ENCODE data around the gene CYGB. TPM values are rescaled to one million over a fixed set of nuclear protein-coding genes. Genes with fewer than 3 reads are reported as not detected.

CYGB gene
- total RNA-seq, 2 experiments from 2014 or later, result not detected

DNA sequence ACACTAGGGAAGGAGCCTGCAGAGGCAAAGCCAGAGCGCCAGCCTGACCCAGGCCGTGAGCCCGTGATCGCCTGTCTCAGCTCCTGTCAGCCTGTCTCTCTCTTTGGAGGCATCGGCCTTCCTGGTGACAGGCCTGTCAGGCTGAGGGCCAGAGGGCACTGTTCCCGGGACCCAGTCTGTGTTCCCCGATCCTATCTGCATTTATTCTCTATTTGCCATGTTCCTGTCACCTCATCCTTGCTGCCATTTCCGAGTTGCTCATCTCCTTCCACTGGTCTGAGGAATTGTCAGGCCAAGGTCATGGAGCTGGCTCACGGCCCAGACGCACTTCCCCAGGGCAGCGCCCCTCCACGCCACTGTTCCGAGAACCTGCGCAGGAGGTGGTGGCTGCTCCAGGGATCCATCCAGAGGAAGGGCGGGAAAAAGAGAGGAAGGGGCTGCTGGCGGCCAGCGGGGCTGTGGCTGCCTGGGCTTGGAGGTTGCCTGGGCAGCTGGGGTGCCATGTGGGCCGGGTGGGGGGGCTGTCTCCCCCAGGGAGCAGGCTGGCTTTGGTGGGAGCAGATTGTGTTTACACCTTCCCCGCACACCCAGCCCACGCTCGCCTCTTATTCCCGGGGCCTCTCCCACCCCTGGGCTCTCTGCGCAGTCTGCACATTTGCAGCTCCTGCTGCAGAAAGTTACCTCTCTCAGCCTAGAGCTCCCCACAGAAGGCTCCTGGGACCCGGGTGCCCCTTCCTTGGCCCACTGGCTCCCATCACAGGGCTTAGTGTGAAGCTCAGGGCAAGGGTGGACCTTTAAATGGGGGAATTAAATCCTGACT, 7.2 kb upstream of the CYGB start:
- Mint-ChIP-seq H3K36me3 (no peaks in the 10 kb centered on the region), H3K27ac (no peak overlapping the region), H3K9me3 (ENCODE audit: low read depth) (no peaks in the 10 kb centered on the region), H3K27me3 (peaks cover 30% of the 10 kb centered on the region), H3K4me3 (no peak overlapping the region), H3K4me1 (peaks cover 2% of the 10 kb centered on the region)
- no peak for ATAC-seq
- CTCF ChIA-PET, result interaction anchor here (0.8 to 6.4 kb wide), 7 partner anchors 7 to 80 kb away, joined by 3 to 77 read pairs (median 15); no protein-coding TSS in a partner anchor
- no peak for DNase-seq

DNA sequence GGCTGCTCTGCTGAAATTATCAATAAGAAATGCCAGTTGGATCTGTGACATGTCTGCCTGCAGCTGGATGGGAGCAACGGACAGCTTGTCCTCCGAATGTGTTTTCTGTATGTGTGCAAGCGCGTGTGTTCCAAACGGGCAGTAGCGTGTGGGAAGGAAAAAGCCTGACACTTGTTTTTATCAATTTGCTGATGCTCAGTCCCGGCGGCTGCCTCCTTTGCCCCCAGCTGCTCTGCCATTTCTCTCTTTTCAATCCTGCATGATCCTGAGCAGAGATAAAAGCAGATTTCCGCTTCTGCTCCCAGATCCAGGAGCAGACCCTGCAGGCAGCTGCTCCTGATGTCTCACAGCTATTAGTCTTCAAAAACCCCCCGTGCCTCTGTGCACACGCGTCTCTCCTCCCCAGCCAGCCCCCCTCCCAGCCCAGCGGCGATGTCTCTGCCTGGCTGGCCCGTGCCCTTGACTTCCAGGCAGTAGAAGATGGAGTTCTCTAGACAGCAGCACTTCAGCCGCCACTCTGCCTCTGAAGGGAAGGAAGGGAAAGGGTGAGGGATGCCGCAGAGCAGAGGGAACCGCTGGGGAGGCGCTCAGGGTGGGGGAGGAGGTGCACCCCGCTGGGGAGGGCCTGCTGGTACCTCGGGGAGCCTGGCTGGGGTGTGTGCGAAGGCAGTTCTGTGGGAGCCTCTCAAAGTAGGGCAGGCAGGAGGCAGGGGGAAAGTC, 6.5 kb upstream of the CYGB start:
- CTCF ChIA-PET, result interaction anchor here (1.0 to 6.4 kb wide), 6 partner anchors 8 to 80 kb away, joined by 3 to 77 read pairs (median 6); no protein-coding TSS in a partner anchor
- peaks cover 2% of the 10 kb centered on the region for H3K4me1 Mint-ChIP-seq
- H3K27me3 Mint-ChIP-seq, result peaks cover 37% of the 10 kb centered on the region
- no peaks in the 10 kb centered on the region for H3K36me3 Mint-ChIP-seq
- DNase-seq, result no peak
- H3K27ac Mint-ChIP-seq, result no peak overlapping the region
- H3K4me3 Mint-ChIP-seq, result no peak overlapping the region
- ATAC-seq, result no peak
- no peaks in the 10 kb centered on the region for H3K9me3 Mint-ChIP-seq (ENCODE audit: low read depth)

DNA sequence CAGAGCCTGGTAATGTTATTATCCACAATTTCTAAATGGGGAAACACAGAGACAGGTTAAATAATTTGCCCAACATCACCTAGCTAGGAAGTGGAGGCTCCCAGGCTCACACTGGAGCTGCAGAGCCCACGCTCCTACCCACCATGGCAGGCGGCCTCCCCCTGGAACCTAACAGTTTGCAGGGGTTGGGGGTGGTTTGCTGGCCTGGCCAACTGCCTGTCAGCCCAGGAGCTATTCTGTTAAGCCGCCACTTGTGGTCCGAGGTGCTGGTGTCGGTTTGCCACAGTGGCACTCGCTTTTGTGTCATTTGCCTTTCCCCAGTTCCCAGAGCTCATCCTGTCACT, 5.9 kb upstream of the CYGB start:
- Mint-ChIP-seq H3K9me3 (ENCODE audit: low read depth) (no peaks in the 10 kb centered on the region), H3K36me3 (no peaks in the 10 kb centered on the region), H3K27me3 (peaks cover 43% of the 10 kb centered on the region), H3K4me3 (no peak overlapping the region), H3K27ac (no peak overlapping the region), H3K4me1 (peaks cover 2% of the 10 kb centered on the region)
- no peak for DNase-seq
- CTCF ChIA-PET, result interaction anchor here (0.7 to 6.4 kb wide), 7 partner anchors 8 to 513 kb away, joined by 3 to 77 read pairs (median 3); no protein-coding TSS in a partner anchor
- no peak for ATAC-seq

DNA sequence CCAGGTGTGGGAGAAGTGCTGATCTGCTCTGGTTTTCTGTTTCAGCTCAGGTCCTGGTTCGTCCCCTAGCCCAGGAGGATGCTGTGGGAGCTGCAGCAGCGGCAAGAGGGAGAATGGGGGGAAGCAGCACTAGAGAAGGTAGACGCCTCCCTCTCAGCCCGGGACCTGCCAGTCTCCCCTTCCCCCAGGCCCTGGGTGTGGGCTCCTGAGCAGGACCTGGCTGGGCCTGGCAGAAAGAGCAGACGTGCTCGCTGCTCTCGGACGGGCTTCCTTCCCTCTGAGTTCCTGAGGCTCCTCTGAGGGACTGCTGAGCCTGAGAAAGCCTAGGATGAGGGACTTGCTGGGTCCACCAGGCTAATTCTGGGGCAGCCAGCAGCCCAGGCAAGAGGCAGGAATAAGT, 5.5 kb upstream of the CYGB start:
- ATAC-seq, result no peak
- CTCF ChIA-PET, result interaction anchor here (0.7 to 6.4 kb wide), 6 partner anchors 15 to 513 kb away, joined by 3 to 77 read pairs (median 6); no protein-coding TSS in a partner anchor
- Mint-ChIP-seq H3K27me3 (peaks cover 45% of the 10 kb centered on the region), H3K36me3 (no peaks in the 10 kb centered on the region), H3K9me3 (ENCODE audit: low read depth) (no peaks in the 10 kb centered on the region), H3K4me3 (no peak overlapping the region), H3K27ac (no peak overlapping the region), H3K4me1 (peaks cover 2% of the 10 kb centered on the region)
- DNase-seq, result no peak

DNA sequence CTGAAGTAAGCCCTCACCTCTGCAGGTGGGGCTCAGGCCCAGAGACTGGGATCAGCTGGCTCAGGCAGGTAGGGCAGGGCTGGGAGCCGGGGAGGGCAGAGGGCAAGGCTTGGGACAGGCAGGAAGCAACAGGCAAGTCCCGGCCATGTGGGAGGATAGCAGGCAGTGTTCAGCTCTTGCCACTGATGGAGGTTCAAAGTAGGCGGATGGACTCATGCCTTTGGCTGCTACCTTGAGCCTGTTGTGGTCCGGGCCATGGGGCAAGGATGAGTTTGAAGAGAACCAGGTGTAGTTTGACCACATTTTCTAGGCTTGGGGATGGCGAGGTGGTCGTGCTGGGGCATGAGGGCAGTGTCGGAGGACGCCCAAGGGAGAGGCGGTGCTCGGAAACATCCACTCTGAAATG, 5.1 kb upstream of the CYGB start:
- H3K36me3 Mint-ChIP-seq, result no peaks in the 10 kb centered on the region
- peaks cover 2% of the 10 kb centered on the region for H3K4me1 Mint-ChIP-seq
- CTCF ChIA-PET, result interaction anchor here (1.4 to 6.4 kb wide), 4 partner anchors 15 to 82 kb away, joined by 3 to 77 read pairs (median 12); no protein-coding TSS in a partner anchor
- ATAC-seq (no peak), DNase-seq (no peak)
- peaks cover 45% of the 10 kb centered on the region for H3K27me3 Mint-ChIP-seq
- H3K9me3 Mint-ChIP-seq (ENCODE audit: low read depth), result no peaks in the 10 kb centered on the region
- H3K27ac Mint-ChIP-seq, result no peak overlapping the region
- no peak overlapping the region for H3K4me3 Mint-ChIP-seq

DNA sequence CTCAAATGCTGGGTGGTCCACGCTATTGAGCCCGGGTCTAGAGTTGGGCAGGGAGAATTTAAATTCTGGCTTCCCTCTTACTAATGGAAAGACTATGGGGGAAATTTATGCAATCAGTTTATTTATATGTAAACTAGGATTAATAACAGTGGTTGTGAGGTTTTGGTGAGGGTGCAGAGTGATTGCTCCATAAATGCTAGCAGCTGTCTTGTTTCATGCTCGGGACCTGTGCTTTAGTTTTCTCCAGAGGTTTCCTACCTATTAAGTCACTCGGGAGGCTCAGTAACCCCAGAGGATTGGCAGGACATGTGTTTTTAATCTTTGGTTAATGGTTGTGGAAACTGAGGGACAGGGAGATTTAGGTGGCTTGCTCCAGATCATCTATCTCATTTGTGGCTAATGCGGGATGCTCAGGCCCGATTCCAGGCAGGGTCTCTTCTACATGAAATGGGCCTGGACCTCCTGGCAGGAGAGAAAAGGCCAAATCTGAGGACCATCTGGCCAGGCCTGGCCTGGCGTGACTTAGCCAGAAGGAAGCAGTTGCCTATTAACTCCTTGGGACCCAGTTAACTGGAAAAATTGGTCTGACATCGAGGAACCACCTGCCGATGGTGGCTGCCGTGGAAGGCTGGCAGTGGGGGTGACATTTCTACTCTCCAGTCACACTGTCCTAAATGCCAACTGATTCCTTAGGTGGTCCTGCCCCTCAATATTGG, 4.4 kb upstream of the CYGB start:
- ATAC-seq, result no peak
- peaks cover 50% of the 10 kb centered on the region for H3K27me3 Mint-ChIP-seq
- H3K4me1 Mint-ChIP-seq, result peaks cover 2% of the 10 kb centered on the region
- H3K9me3 Mint-ChIP-seq (ENCODE audit: low read depth), result no peaks in the 10 kb centered on the region
- no peaks in the 10 kb centered on the region for H3K36me3 Mint-ChIP-seq
- no peak overlapping the region for H3K4me3 Mint-ChIP-seq
- H3K27ac Mint-ChIP-seq, result no peak overlapping the region
- CTCF ChIA-PET, result interaction anchor here (6.4 kb wide), 1 partner anchor 18 kb away, joined by 77 read pairs; no protein-coding TSS in a partner anchor
- DNase-seq, result no peak

DNA sequence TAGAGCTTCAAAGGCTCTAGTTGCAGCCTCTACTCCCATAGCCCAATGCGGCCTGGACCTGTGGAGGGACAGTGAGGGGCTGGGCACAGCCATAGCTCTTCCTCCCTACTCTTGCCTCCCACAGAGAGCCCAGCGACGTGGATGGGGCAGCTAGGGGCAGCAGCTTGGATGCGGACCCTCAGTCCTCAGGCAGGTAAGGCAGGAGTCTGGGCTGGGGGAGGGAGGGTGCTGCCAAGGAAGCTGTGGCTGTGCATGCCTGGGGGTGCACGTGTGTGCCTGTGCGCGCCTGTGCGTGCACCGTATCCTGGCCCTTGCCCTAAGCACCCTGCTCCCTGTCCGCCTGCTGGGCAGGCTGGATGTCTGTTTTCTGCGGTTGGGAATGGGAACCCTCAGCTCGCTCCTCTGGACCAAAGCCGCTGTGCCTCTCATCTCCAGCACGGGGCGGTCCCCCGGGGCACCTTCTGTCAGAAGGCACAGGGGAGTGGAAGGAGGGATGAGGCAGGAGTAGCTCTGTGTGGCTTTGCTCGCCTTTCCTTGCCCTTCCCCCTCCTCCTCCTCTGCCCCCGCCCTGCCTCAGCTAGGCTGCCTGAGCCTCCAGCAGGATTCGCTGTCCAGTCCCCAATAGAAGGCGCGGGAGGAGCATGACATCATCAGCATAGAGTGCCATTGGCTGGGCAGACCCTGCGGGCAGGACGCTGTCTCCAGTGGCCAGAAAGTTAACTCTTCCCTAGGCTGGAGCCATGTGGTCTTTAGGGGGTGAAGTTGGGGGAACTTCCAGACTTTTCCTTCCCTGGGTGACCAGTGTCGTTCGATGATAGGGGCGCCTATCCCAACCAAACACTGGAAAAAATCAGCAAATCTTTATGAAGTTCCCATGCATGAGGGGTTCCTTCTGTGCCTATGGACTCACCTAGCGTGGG, 3.1 kb upstream of the CYGB start:
- Mint-ChIP-seq H3K4me1 (peaks cover 2% of the 10 kb centered on the region), H3K36me3 (no peaks in the 10 kb centered on the region), H3K9me3 (ENCODE audit: low read depth) (no peaks in the 10 kb centered on the region), H3K4me3 (no peak overlapping the region), H3K27me3 (peaks cover 62% of the 10 kb centered on the region), H3K27ac (no peak overlapping the region)
- CTCF ChIA-PET, result interaction anchor here (1.0 to 1.6 kb wide), 4 partner anchors 17 to 74 kb away, joined by 3 to 6 read pairs (median 4); no protein-coding TSS in a partner anchor
- DNase-seq, result no peak
- ATAC-seq, result peak; percentile 51

- no peak within 1 kb of the TSS for H3K4me3 Mint-ChIP-seq
- H3K4me1 Mint-ChIP-seq, result peaks cover 2% of the 10 kb centered on the region
- DNase-seq, result no peak
- CTCF ChIA-PET, result interaction anchor here (1.0 to 2.1 kb wide), 4 partner anchors 17 to 73 kb away, joined by 3 to 7 read pairs (median 4); no protein-coding TSS in a partner anchor
- no peak within 1 kb of the TSS for H3K27ac Mint-ChIP-seq
- no peak for ATAC-seq
- H3K27me3 Mint-ChIP-seq, result peaks cover 63% of the 10 kb centered on the region
- no peaks in the 10 kb centered on the region for H3K9me3 Mint-ChIP-seq (ENCODE audit: low read depth)
- no peaks in the 10 kb centered on the region for H3K36me3 Mint-ChIP-seq
Measured at GRCh38 chr17:76539631-76540271, 2.2 kb upstream of the CYGB start, which contains the start of gene PRCD. PRCD (plus strand) TSS chr17:76540044; CDS start chr17:76540142, 98 bp downstream.

- Mint-ChIP-seq H3K27ac (no peak overlapping the region), H3K4me3 (no peak overlapping the region), H3K27me3 (peaks cover 60% of the 10 kb centered on the region), H3K9me3 (ENCODE audit: low read depth) (no peaks in the 10 kb centered on the region), H3K36me3 (no peaks in the 10 kb centered on the region), H3K4me1 (peaks cover 2% of the 10 kb centered on the region)
- CTCF ChIA-PET, result interaction anchor here (1.0 to 2.1 kb wide), 3 partner anchors 16 to 31 kb away, joined by 3 to 7 read pairs (median 4); no protein-coding TSS in a partner anchor
- DNase-seq (no peak), ATAC-seq (no peak)
Measured at GRCh38 chr17:76538941-76539570, 1.5 kb upstream of the CYGB start.

GRCh38 chr17:76538281-76538931, 897 bp upstream of the CYGB start:
- H3K36me3 Mint-ChIP-seq, result no peaks in the 10 kb centered on the region
- H3K4me3 Mint-ChIP-seq, result no peak overlapping the region
- DNase-seq, result no peak
- H3K9me3 Mint-ChIP-seq (ENCODE audit: low read depth), result no peaks in the 10 kb centered on the region
- no peak overlapping the region for H3K27ac Mint-ChIP-seq
- H3K27me3 Mint-ChIP-seq, result peaks cover 55% of the 10 kb centered on the region
- CTCF ChIA-PET, result interaction anchor here (1.2 to 2.1 kb wide), 3 partner anchors 11 to 18 kb away, joined by 3 to 7 read pairs (median 4); no protein-coding TSS in a partner anchor
- no peaks in the 10 kb centered on the region for H3K4me1 Mint-ChIP-seq
- ATAC-seq, result no peak

- CTCF ChIA-PET, result interaction anchor here (1.0 to 1.4 kb wide), 4 partner anchors 10 to 20 kb away, joined by 3 to 8 read pairs (median 4); no protein-coding TSS in a partner anchor
- no peak overlapping the region for H3K27ac Mint-ChIP-seq
- H3K9me3 Mint-ChIP-seq (ENCODE audit: low read depth), result no peaks in the 10 kb centered on the region
Measured at GRCh38 chr17:76537288-76537577, 276 bp downstream of the CYGB start.

More at GRCh38 chr17:76537288-76537577, 276 bp downstream of the CYGB start:
- no peak for ATAC-seq
- H3K4me1 Mint-ChIP-seq, result no peaks in the 10 kb centered on the region
- no peak overlapping the region for H3K4me3 Mint-ChIP-seq
- peaks cover 55% of the 10 kb centered on the region for H3K27me3 Mint-ChIP-seq
- no peaks in the 10 kb centered on the region for H3K36me3 Mint-ChIP-seq
- DNase-seq, result no peak

All from activated CD8-positive, alpha-beta memory T cell treated with anti-CD3 and anti-CD28 coated beads, Interleukin-2, amount 10 ng/mL, durations not matched to agents 7 days and 5 days (primary cell).